DOHH2 (cell line): ENCODE measurements around the gene PRRC2B.

Experiments
- H3F3A ChIP-seq: fragments of 200-600 bp; sonication (generic), shearing (Covaris generic); 2 replicates; pipeline ENCODE4 v1.6.0; 2016; ENCODE audit warnings: antibody characterized with exemption, mild to moderate bottlenecking; ENCODE audit not compliant: control insufficient read depth, insufficient read depth
- H3K27ac ChIP-seq: fragments of 200-600 bp; sonication (generic); 2 replicates; pipeline ENCODE4 v1.5.1; 2014; ENCODE audit warnings: low read depth, mild to moderate bottlenecking, low read length, moderate library complexity
- H3K27me3 ChIP-seq: fragments of 200-600 bp; sonication (generic); 2 replicates; pipeline ENCODE4 v1.6.1; 2014; ENCODE audit warnings: mild to moderate bottlenecking, low read length, mixed read lengths; ENCODE audit not compliant: control insufficient read depth
- H3K36me3 ChIP-seq: fragments of 200-600 bp; sonication (generic); 2 replicates; pipeline ENCODE4 v1.6.1; 2014; ENCODE audit warnings: mild to moderate bottlenecking, low read length, moderate library complexity, mixed read lengths; ENCODE audit not compliant: control insufficient read depth
- H3K4me1 ChIP-seq: fragments of 200-600 bp; sonication (generic); 2 replicates; pipeline ENCODE4 v1.6.1; 2014; ENCODE audit warnings: mild to moderate bottlenecking, low read length, mixed read lengths; ENCODE audit not compliant: control insufficient read depth
- H3K4me2 ChIP-seq: fragments of 200-600 bp; sonication (generic); 2 replicates; pipeline ENCODE4 v1.6.0; 2014; ENCODE audit warnings: mild to moderate bottlenecking, low read length, moderate library complexity
- H3K4me3 ChIP-seq: fragments of 200-600 bp; sonication (generic); 2 replicates; pipeline ENCODE4 v1.5.1; 2014; ENCODE audit warnings: mild to moderate bottlenecking, low read length, mixed read lengths
- H3K79me2 ChIP-seq: fragments of 200-600 bp; sonication (generic); 2 replicates; pipeline ENCODE4 v1.6.1; 2014; ENCODE audit warnings: mild to moderate bottlenecking, low read length, mixed read lengths; ENCODE audit not compliant: control insufficient read depth
- H3K9me2 ChIP-seq: fragments of 200-600 bp; sonication (generic); replicated peaks from 2 replicates; pipeline ENCODE4 v1.6.1; 2014; ENCODE audit warnings: mild to moderate bottlenecking, low read length, mixed read lengths; ENCODE audit not compliant: control insufficient read depth
- H3K9me3 ChIP-seq: fragments of 200-600 bp; sonication (generic); 2 replicates; pipeline ENCODE4 v1.6.1; 2014; ENCODE audit warnings: antibody characterized with exemption, low read length, mixed read lengths; ENCODE audit not compliant: control insufficient read depth, insufficient read depth
- H4K20me1 ChIP-seq: fragments of 200-600 bp; sonication (generic); 2 replicates; pipeline ENCODE4 v1.6.0; 2014; ENCODE audit warnings: low read depth, mild to moderate bottlenecking, antibody characterized with exemption, low read length, moderate library complexity; ENCODE audit not compliant: control insufficient read depth, insufficient read depth
- EZH2phosphoT487 ChIP-seq: fragments of 200-600 bp; sonication (generic); IDR thresholded peaks from 2 replicates; pipeline ENCODE4 v1.6.1; 2017; ENCODE audit warnings: borderline replicate concordance, mild to moderate bottlenecking, antibody characterized with exemption, low read length, moderate library complexity, mixed read lengths
- TF ChIP-seq, protein P1 (sequence below): fragments of 200-600 bp; sonication (generic); IDR thresholded peaks from one replicate; pipeline ENCODE4 v1.5.1; 2014; ENCODE audit warnings: antibody characterized with exemption, mild to moderate bottlenecking, low read depth, low read length; ENCODE audit not compliant: poor library complexity, severe bottlenecking

PRRC2B gene

DNA sequence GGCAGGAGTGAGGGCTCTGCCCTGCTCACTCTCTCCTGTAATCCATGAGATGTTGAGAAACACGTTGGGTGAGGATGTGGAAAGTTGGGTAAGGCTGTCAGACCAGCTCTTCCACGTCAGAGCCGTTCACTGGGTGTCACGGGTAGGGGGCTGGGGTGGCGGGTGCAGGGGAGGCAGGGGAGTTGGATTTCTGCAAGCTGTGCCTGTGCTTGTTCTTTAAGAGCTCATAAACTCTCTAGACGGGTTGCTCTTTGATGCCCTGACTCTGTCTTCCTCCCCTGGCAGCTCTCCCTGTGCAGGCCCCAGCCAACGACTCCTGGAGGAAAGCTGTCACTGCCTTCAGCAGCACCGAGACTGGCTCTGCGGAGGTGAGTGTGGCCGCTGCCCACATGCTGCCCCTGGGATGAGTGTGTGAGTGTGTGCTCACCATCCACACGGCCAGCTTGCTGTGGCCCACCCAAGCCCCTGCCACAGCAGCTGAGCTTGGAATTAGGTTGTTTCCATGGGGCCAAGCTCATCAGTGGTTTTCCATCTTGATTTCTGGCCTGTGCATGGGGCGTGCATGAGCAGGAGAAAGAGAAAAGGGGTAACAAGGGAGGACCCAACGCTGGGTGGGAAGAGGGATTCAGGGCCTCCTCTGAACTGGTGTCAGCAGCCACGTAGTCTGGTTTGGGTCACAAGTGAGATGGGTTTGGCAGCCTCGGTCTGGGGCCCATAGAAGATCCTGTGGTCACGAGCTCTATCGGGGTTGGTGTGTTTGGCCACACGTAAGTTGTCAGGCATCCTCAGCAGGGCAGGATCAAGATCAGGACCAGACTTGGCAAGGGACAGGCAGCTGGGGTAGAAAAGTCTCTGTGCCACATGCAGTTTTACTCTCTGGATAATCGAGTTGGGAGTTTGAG lies 87.8 kb downstream of the PRRC2B start:
- H3K9me3 ChIP-seq, result no peaks in the 10 kb centered on the region
- H4K20me1 ChIP-seq, result peaks cover 10% of the 10 kb centered on the region
- H3K36me3 ChIP-seq, result peaks cover 98% of the 10 kb centered on the region
- H3K4me3 ChIP-seq, result no peak overlapping the region
- no peaks in the 10 kb centered on the region; the same call in 1 of the 2 replicates for H3F3A ChIP-seq
- H3K4me2 ChIP-seq, result no peak overlapping the region
- H3K4me1 ChIP-seq, result no peaks in the 10 kb centered on the region
- no peak overlapping the region for H3K27ac ChIP-seq
- H3K79me2 ChIP-seq, result peaks cover 11% of the 10 kb centered on the region
- H3K9me2 ChIP-seq, result no peaks in the 10 kb centered on the region
- no peaks in the 10 kb centered on the region for H3K27me3 ChIP-seq
- TF ChIP-seq, protein P1, sequence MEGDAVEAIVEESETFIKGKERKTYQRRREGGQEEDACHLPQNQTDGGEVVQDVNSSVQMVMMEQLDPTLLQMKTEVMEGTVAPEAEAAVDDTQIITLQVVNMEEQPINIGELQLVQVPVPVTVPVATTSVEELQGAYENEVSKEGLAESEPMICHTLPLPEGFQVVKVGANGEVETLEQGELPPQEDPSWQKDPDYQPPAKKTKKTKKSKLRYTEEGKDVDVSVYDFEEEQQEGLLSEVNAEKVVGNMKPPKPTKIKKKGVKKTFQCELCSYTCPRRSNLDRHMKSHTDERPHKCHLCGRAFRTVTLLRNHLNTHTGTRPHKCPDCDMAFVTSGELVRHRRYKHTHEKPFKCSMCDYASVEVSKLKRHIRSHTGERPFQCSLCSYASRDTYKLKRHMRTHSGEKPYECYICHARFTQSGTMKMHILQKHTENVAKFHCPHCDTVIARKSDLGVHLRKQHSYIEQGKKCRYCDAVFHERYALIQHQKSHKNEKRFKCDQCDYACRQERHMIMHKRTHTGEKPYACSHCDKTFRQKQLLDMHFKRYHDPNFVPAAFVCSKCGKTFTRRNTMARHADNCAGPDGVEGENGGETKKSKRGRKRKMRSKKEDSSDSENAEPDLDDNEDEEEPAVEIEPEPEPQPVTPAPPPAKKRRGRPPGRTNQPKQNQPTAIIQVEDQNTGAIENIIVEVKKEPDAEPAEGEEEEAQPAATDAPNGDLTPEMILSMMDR, result no peak
- no peak for TF ChIP-seq EZH2phosphoT487

- Histone ChIP-seq H3K4me3 (no peak overlapping the region), H3K4me1 (no peaks in the 10 kb centered on the region), H3K27me3 (no peaks in the 10 kb centered on the region), H3K4me2 (no peak overlapping the region), H3K9me2 (no peaks in the 10 kb centered on the region), H4K20me1 (peaks cover 10% of the 10 kb centered on the region), H3K9me3 (no peaks in the 10 kb centered on the region), H3K36me3 (peaks cover 98% of the 10 kb centered on the region), H3K27ac (no peak overlapping the region), H3F3A (no peaks in the 10 kb centered on the region; the same call in 1 of the 2 replicates), H3K79me2 (peaks cover 11% of the 10 kb centered on the region)
- no peak for TF ChIP-seq EZH2phosphoT487
- TF ChIP-seq, protein P1, result no peak
Observed at GRCh38 chr9:131482343-131483006, 88.6 kb downstream of the PRRC2B start.

GRCh38 chr9:131483319-131484050 lies 89.6 kb downstream of the PRRC2B start:
- no peak overlapping the region for H3K4me3 ChIP-seq
- H3K4me2 ChIP-seq, result no peak overlapping the region
- H3K36me3 ChIP-seq, result peaks cover 98% of the 10 kb centered on the region
- no peaks in the 10 kb centered on the region for H3K27me3 ChIP-seq
- H3K79me2 ChIP-seq, result peaks cover 11% of the 10 kb centered on the region
- no peaks in the 10 kb centered on the region for H3K9me3 ChIP-seq
- H3K4me1 ChIP-seq, result no peaks in the 10 kb centered on the region
- H3K9me2 ChIP-seq, result no peaks in the 10 kb centered on the region
- peaks cover 10% of the 10 kb centered on the region for H4K20me1 ChIP-seq
- no peak overlapping the region for H3K27ac ChIP-seq
- TF ChIP-seq, protein P1, result no peak
- TF ChIP-seq EZH2phosphoT487, result no peak
- no peaks in the 10 kb centered on the region; the same call in 1 of the 2 replicates for H3F3A ChIP-seq
